AG04450 (cell line): Measurements from ENCODE around the gene CERT1. TPM values are rescaled to one million over a fixed set of nuclear protein-coding genes. Genes with fewer than 3 reads are reported as not detected.

ENCODE experiments used
- CTCF ChIA-PET: fragments of 300-600, 350-600 bp; formaldehyde crosslinking; extraction: SDS; loops from one replicate; lab custom pipeline; 2022; ENCODE audit warnings: antibody characterized with exemption, inconsistent platforms; lab: Charles Lee
- POLR2A ChIA-PET: fragments of 350-600 bp; formaldehyde crosslinking; extraction: SDS; loops from one replicate; lab custom pipeline; 2021; ENCODE audit warnings: antibody characterized with exemption, inconsistent platforms; lab: Yijun Ruan, JAX
- DNase-seq: peaks from one replicate; pipeline ENCODE4 v3.0.0-alpha.2; 2011; ENCODE audit warnings: low read depth, low spot score
- H3K27ac ChIP-seq: one replicate; pipeline ENCODE4 v1.5.1; 2012; ENCODE audit warnings: low read depth, low read length, control low read depth
- H3K27me3 ChIP-seq: one replicate; pipeline ENCODE4 v1.6.0; 2012; ENCODE audit warnings: low read length; ENCODE audit not compliant: control insufficient read depth, insufficient read depth
- H3K4me3 ChIP-seq: 2 replicates; pipeline ENCODE4 v1.5.1; 2011; ENCODE audit warnings: mild to moderate bottlenecking, low read depth, low read length, control low read depth
- H3K9me3 ChIP-seq: 2 replicates; pipeline ENCODE4 v1.5.1; 2012; ENCODE audit warnings: low read length; ENCODE audit not compliant: control insufficient read depth, insufficient read depth
- CTCF ChIP-seq: IDR thresholded peaks from 2 replicates; pipeline ENCODE4 v1.5.1; 2011; ENCODE audit warnings: low read depth, low read length, control low read depth, inconsistent platforms
- polyA plus RNA-seq: library from polyadenylated mRNA; depleted of rRNA; stranded (reverse); fragments of >200 nt; gene quantifications from 2 replicates; pipeline ENCODE4 v1.2.3, GENCODE V29; 2011; rRNA removed
- small RNA-seq: library from RNA; depleted of rRNA; stranded (forward); fragments of <200 nt; gene quantifications from one replicate; pipeline ENCODE3, GENCODE V24; 2012; ENCODE audit warnings: low read depth; ENCODE audit not compliant: insufficient read length

The CERT1 gene
- polyA plus RNA-seq, 1 experiment = 17.1 TPM

DNA sequence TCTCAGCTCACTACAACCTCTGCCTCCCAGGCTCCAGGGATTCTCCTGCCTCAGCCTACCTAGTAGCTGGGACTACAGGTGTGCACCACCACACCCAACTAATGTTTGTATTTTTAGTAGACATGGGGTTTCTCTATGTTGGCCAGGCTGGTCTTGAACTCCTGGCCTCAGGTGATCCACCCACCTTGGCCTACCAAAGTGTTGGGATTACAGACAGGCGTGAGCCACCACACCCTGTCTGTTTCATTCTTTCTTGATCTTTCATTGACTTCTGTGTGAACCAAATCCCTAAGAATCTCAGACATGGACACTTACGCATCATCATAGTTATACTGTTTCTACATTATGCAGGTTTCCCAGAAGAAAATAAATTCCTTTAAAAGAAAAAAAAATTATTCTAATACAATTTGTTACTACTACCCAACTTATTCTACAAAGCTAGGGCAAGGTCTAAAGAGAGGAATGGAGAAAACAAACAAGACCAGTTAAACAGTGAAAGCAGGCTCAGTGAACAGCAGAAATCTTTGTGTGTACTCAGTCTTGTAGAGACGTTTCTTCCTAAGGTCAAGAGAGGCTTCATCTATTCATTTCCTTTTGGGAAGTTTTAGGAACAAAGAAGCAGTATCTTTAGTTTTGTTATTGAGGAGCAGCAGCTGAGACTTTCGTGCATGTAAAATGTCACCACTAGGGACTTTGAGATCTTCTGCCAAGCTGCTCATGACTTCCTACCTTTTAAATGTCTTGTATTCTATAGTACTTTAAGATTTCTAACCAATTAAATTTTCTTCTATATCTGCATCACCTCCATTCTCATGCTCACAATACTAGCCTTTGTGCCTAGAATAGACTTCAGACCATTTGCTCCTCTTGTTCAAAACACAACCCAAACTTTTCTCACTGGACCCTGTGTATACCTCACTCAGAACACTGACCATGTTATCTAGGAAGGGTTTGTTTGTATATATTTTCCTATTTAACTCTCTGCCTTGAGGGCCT, 180.0 kb downstream of the CERT1 start:
- no peak for TF ChIP-seq CTCF
- Histone ChIP-seq H3K27me3 (no peaks in the 10 kb centered on the region), H3K4me3 (no peak overlapping the region), H3K27ac (no peak overlapping the region), H3K9me3 (no peaks in the 10 kb centered on the region; the same call in 1 of the 2 replicates)
- CTCF ChIA-PET = interaction anchor here (1.0 kb wide), 1 partner anchor 95 kb away, joined by 4 read pairs; no protein-coding TSS in a partner anchor
- POLR2A ChIA-PET = no interaction called here
- no peak for DNase-seq

DNA sequence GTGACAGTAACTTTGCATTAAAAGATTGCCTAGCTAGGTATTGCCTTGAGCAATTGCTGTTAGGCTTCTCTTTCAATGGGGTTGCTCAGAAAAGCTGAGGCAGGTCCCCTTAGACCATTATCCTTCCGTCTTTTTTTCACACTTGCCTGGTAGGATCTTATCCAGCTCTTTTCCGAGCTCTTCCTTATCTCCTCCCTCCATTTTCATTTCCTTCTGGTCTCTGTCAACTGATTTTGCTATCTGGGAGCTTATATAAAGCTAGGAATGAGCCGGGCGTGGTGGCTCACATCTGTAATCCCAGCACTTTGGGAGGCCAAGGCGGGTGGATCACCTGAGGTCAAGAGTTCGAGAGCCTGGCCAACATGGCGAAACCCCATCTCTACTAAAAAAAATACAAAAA, 181.0 kb downstream of the CERT1 start:
- ChIA-PET POLR2A (no interaction called here), CTCF (no interaction called here)

More for the DNA sequence above, 181.0 kb downstream of the CERT1 start:
- no peak for DNase-seq
- no peak overlapping the region for H3K27ac ChIP-seq
- TF ChIP-seq CTCF = no peak
- no peaks in the 10 kb centered on the region for H3K27me3 ChIP-seq
- no peaks in the 10 kb centered on the region; the same call in 1 of the 2 replicates for H3K9me3 ChIP-seq
- H3K4me3 ChIP-seq = no peak overlapping the region

Small RNAs within 50 kb of the gene (small RNA-seq; reads per million reads assigned to genes)
- gene RNU7-175P = not detected

Other genes starting within 250 kb of the CERT1 start
- gene HMGCR, start 174.4 kb downstream of the CERT1 start, polyA plus RNA-seq = 25.3 and 27.7 TPM in 2 replicates
- gene POLK, start 262 bp upstream of the CERT1 start, polyA plus RNA-seq = 20.8 and 30.9 TPM in 2 replicates
- 0.04 and 0.06 TPM in 2 replicates for gene ANKDD1B, start 99.8 kb upstream of the CERT1 start, polyA plus RNA-seq
- 7.0 and 10.7 TPM in 2 replicates for gene POC5, start 205.8 kb upstream of the CERT1 start, polyA plus RNA-seq